NCI-H1694 treated with DMSO at 0.1 percent for 48 hours (cell line): ENCODE measurements around the gene FAM53B.

Source experiments
- DNase-seq: peaks from one replicate; lab custom pipeline; 2025; lab: John Stamatoyannopoulos, UW

Gene FAM53B

GRCh38 chr10:124575107-124576035 is 168.8 kb downstream of the FAM53B start:
- DNase-seq, result no peak

GRCh38 chr10:124574456-124575070 is 169.6 kb downstream of the FAM53B start:
- DNase-seq, result no peak

- DNase-seq, result peak; percentile 18
Observed at GRCh38 chr10:124573726-124574455, 170.3 kb downstream of the FAM53B start.

GRCh38 chr10:124572751-124573150 is 171.4 kb downstream of the FAM53B start:
- no peak for DNase-seq

- no peak for DNase-seq
Observed at GRCh38 chr10:124570646-124571045, 173.5 kb downstream of the FAM53B start.

- no peak for DNase-seq
Observed at GRCh38 chr10:124569623-124570470, 174.3 kb downstream of the FAM53B start.
